ENCODE results near the gene USP30.

DNA sequence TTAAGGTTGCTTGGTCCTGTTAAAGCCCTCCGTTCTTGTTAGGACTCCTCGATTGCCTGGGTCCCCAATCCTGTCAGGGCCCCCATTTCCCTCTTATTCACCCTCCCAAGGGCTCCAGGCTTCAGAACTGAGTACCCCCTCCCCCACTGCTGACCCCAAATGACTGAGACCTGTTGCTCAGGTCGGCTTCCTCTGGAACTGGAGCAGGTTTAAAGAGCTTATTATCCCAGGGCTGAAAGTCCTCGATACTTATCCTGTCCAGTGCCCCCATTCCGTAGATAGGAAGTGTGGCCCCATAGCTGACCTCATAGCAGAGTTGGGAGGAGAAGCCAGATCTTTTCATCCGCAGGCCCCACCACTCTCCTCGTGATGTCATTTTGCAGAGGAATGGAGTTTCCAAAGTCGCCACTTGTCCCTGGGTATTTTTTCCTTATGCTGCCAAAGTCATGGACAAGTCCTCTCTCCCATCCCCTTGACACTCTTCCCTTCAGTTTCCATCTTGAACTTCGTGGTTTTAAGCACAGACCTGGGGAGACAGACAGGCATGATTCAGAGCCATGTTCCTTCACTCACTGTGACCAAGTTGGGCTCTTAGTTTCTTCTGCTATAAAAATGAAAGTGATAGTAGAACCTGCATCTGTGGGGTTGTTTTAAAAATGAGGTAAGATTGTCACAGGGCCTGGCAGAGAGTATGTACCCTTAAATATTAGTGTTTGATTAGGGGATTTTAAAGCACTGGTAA, 1.2 kb downstream of the USP30 start:
- TF ChIP-seq CTCF (IDR thresholded peaks at IDR 0.05), result no peak
- no peak for TF ChIP-seq CREB1 (CRISPR knock-in tag; IDR thresholded peaks at IDR 0.05)
- no peak for TF ChIP-seq CDX4 (CRISPR knock-in tag; IDR thresholded peaks at IDR 0.05; ENCODE audit: borderline replicate concordance)
- TF ChIP-seq ELF4 (CRISPR knock-in tag; IDR thresholded peaks at IDR 0.05; ENCODE audit: low read depth), result no peak
- no peak for TF ChIP-seq ZNF423 (CRISPR knock-in tag; IDR thresholded peaks at IDR 0.05)
- TF ChIP-seq, protein P1, sequence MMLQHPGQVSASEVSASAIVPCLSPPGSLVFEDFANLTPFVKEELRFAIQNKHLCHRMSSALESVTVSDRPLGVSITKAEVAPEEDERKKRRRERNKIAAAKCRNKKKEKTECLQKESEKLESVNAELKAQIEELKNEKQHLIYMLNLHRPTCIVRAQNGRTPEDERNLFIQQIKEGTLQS (CRISPR knock-in tag; conservative IDR thresholded peaks at IDR 0.05), result no peak
- no peak for TF ChIP-seq MAX (CRISPR knock-in tag; IDR thresholded peaks at IDR 0.05)
- TF ChIP-seq PREB (CRISPR knock-in tag; IDR thresholded peaks at IDR 0.05; ENCODE audit: borderline replicate concordance), result no peak
- TF ChIP-seq, protein P2, sequence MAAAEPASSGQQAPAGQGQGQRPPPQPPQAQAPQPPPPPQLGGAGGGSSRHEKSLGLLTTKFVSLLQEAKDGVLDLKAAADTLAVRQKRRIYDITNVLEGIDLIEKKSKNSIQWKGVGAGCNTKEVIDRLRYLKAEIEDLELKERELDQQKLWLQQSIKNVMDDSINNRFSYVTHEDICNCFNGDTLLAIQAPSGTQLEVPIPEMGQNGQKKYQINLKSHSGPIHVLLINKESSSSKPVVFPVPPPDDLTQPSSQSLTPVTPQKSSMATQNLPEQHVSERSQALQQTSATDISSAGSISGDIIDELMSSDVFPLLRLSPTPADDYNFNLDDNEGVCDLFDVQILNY (CRISPR knock-in tag; IDR thresholded peaks at IDR 0.05), result no peak
- TF ChIP-seq NFE2L1 (CRISPR knock-in tag; IDR thresholded peaks at IDR 0.05), result no peak
- no peak for TF ChIP-seq ATF1 (CRISPR knock-in tag; IDR thresholded peaks at IDR 0.05)

Measured in WTC11 (cell line).